HG03025 (cell line): ENCODE results near the gene STIM2.

Experiments used
- ATAC-seq: cut with Tn5 transposase; IDR thresholded peaks from one replicate; pipeline ENCODE4 v1.9.1; 2021; ENCODE audit warnings: mild to moderate bottlenecking, moderate library complexity; ENCODE audit not compliant: unreplicated experiment, low FRiP score

Gene STIM2

GRCh38 chr4:26866781-26867180 is 6.1 kb downstream of the STIM2 start:
- ATAC-seq, result no peak

- no peak for ATAC-seq
Measured at GRCh38 chr4:26867914-26868684, 7.5 kb downstream of the STIM2 start.

- no peak for ATAC-seq
Measured at GRCh38 chr4:26870576-26871262, 10.1 kb downstream of the STIM2 start.

GRCh38 chr4:26871611-26872010 is 11.0 kb downstream of the STIM2 start:
- ATAC-seq, result no peak

GRCh38 chr4:26873391-26874026 is 12.9 kb downstream of the STIM2 start:
- peak; percentile 69 for ATAC-seq

GRCh38 chr4:26874110-26874509 is 13.5 kb downstream of the STIM2 start:
- no peak for ATAC-seq

GRCh38 chr4:26877406-26877805 is 16.8 kb downstream of the STIM2 start:
- ATAC-seq, result no peak

GRCh38 chr4:26877961-26878360 is 17.3 kb downstream of the STIM2 start:
- no peak for ATAC-seq

- ATAC-seq, result no peak
Measured at GRCh38 chr4:26878794-26879391, 18.3 kb downstream of the STIM2 start.

GRCh38 chr4:26879805-26880204 is 19.2 kb downstream of the STIM2 start:
- ATAC-seq, result no peak

GRCh38 chr4:26884026-26884425 is 23.4 kb downstream of the STIM2 start:
- peak; percentile 22 for ATAC-seq

GRCh38 chr4:26884486-26884988 is 23.9 kb downstream of the STIM2 start:
- ATAC-seq, result peak; percentile 54

- peak; percentile 83 for ATAC-seq
Measured at GRCh38 chr4:26885912-26886274, 25.3 kb downstream of the STIM2 start.

- no peak for ATAC-seq
Measured at GRCh38 chr4:26887143-26887542, 26.5 kb downstream of the STIM2 start.

GRCh38 chr4:26887809-26888208 is 27.2 kb downstream of the STIM2 start:
- no peak for ATAC-seq

- no peak for ATAC-seq
Measured at GRCh38 chr4:26889356-26889755, 28.7 kb downstream of the STIM2 start.

GRCh38 chr4:26891054-26891453 is 30.4 kb downstream of the STIM2 start:
- ATAC-seq, result no peak

GRCh38 chr4:26891867-26892266 is 31.2 kb downstream of the STIM2 start:
- no peak for ATAC-seq

GRCh38 chr4:26892480-26893150 is 32.0 kb downstream of the STIM2 start:
- no peak for ATAC-seq

GRCh38 chr4:26893491-26893890 is 32.9 kb downstream of the STIM2 start:
- no peak for ATAC-seq
